SW 1271 (cell line): ENCODE measurements around the gene CTBP1.

Experiments used
- DNase-seq, 2 experiments: peaks; one replicate each; lab custom pipeline; 2025; lab: John Stamatoyannopoulos, UW

Gene CTBP1

DNA sequence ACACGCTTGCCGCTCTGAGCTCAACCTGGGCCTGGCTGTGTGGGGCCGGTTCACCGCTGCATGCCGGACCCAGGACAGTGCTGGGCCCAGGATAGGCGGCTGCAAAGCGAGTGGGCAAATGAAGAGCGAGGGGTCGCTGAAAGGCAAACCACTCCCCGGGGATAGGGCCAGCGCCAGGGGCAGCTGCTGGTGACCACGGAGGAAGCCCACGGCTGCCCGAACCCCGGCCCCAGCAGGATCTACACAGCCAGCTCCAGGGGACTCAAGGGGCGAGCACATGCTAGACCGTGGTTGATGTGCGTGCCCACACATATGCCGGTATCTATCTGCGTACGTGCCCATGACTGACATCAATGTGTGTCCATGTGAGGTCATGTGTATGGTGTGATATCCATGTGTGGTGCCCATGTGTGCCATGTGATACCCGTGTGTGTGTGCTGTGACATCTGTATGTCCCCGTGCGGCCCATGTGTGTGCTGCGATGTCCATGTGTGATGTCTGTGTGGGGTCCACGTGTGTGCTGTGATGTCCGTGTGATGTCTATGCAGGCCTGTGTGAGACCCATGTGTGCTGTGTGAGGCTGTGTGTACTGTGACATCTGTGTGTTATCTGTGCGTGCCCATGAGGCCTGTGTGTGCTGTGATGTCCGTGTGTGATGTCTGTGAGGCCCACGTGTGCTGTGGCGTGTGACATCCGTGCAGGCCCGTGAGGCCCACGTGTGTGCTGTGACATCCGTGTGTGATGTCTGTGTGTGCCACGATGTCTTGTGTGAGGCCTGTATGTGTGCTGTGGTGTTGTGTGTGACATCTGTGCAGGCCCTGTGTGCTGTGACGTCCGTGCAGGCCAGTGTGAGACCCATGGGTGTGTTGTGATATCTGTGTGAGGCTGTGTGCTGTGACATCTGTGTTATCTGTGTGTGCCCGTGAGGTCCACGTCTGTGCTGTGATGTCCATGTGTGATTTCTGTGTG lies 24.8 kb downstream of the CTBP1 start:
- DNase-seq: no peak

DNA sequence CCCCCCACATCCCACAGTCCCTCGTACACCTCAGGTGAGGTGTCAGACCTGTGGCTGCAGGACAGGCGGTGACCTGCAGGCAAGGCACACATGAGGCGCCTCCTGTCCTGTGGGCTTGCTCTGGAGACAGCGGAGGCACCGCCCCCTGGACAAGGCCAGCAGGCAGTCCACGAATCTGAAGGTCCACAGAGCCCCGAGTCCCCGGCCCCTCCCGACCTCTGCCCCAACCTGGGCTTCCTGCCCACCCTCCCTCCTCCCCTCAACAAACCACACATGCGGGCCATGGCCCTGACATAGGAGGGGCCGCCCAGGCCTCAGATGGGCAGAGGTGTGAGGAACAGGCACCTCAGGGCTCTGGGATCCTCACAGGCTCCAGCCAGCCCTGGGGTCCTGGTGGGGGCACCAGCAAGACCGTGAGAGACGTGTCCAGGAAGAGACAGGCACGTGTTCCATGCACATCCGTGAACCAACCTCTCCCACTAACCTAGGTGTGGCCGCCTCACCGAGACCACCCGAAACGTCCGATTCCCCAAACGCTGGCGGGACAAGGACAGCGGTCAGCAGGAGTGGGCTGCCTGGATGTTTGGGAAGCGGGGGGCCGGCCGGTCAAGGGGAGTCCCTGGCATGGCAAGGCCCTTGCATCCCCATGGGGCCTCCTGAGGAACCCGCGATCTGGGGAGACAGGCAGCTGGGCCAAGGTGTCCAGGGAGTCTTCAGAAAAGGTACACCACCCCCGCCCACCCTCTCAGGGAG lies 25.8 kb downstream of the CTBP1 start:
- DNase-seq: no peak

DNA sequence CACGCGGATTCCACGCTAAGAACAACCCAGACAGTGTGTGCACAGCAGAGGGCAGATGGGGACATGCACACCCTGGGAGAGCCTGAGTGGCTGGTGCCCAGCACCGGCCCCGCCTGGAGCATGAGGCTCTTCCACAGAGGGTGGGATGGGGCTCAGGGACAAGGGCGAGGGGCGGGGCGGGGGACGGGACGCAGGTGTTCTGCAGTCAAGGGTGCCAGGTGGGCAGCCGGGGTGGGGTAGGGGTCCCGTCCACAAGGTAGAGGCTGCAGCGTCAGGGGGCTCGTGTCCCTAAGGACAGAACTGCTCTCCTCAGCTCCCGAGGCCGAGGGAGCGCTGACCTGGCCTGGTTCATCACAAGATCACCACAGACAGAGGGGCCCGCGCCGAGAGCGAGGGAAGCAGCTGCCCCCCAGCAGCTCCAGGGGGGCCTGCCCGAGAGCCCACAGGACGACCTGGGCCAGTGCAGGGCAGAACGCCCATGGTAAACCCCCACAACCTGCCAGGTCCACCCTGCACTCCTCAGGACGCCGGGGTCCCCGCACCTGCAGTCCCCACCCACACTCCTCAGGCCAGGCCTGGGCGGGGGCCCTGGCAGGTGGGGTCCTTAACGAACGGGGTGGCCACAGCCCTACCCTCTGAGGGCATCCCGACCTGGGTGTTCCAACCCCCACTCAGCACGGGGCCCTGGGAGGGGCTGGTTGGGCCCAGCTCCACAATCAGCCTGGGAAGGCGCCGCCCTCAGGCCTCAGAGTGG lies 26.7 kb downstream of the CTBP1 start:
- DNase-seq: no peak

DNA sequence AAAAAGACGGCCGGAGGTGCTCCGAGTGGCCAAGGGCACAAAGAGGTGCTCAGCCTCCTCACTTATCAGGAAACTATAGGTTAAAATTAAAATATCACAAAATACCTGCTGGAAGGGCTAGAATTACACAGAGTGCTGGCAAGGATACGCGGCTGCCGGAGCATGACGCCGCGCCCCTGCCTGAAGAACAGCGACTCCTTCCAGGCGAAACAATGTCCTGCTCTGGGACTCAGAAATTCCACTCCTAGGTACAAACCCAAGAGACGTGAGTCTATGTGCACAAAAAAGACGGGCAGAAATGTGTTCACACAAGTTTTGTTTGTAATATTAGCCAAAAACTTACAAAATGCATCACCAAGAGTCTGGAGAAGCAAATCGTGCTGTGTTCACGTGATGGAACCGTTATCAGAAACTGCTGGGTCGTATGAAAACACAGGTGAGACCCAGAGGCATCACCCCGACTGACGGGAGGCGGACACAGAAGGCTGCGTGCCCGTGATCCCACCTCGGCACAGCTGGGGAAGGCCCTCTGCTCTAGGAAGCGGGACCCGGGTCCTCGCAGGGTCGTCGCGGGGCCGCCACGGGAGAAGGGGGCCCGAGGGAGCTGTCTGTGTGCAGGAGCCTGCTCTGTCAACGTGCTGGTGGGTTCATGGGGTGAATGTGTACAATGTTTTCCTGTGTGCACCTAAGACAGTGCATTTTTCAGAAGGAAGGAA lies 27.6 kb downstream of the CTBP1 start:
- DNase-seq: no peak

DNA sequence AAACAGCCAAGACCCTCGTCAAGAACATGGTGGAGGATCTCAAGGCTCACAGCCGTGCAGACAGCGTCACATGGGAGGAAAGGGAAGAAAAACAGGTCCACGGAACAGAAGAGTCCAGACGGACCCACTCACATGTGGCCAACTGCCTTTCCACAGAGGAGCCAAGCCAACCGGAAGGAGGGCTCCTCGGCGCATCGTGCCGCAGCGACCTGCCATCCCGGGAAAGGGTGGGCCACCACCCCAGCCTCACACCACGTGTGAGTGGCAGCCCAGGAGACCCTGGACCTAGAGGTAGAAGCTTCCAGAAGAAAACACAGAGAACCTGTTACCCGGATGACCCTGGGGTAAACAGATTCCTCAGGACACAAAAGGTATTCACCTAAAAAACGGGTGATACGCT lies 28.4 kb downstream of the CTBP1 start:
- DNase-seq: no peak

DNA sequence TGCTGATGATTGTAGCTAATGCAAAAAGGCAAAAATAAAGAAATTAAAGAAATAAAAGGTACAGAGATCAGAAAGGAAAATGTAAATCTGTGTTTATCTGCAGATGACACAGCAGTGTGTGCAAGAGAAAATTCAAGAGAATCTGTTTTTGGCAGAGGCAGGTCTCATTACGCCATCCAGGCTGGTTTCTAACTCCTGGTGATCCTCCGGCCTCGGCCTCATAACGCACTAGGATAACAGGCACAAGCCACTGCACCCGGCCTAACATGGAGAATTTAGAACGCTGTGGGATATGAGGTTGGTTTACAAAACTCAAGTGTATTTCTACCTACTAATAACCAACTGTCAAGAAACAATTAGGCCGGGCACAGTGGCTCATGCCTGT lies 29.4 kb downstream of the CTBP1 start:
- no peak for DNase-seq

DNA sequence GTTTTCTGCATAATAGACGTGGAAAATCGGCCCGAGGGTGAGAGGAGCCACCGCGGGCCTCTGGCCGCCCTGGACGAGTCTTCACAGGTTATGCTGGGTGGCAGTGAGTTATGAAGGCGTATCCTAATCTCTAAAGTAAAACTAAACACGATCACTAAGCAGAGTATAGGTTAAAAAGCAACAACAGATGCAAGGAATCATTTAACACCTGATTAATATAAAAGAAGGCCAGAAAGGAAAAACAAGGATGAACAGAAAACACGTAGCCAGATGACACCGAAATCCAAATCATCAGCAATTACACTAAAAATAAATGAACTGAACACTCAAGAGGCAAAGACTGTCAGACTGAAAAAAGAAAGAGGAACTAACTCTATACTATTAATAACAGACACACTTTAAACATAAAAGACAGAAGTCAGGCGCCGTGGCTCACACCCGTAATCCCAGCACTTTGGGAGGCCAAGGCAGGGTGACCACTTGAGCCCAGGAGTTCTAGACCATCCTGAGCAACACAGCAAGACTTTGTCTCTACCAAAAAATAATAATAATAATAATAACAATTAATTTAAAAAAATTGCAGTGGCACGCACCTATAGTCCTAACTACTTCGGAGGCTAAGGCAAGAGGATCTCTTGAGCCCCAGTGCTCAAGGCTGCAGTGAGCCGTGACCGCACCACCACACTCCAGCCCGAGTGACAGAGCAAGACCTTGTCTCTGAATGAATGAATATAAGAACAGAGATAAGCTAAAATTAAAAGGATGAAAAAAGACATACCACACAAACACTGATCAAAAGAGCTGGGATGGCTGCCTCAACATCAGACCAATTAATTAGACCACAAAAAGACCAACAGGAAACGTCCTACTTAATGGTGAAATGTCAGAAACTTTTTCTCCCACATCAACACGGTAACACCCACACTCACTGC lies 30.0 kb downstream of the CTBP1 start:
- DNase-seq: no peak

DNA sequence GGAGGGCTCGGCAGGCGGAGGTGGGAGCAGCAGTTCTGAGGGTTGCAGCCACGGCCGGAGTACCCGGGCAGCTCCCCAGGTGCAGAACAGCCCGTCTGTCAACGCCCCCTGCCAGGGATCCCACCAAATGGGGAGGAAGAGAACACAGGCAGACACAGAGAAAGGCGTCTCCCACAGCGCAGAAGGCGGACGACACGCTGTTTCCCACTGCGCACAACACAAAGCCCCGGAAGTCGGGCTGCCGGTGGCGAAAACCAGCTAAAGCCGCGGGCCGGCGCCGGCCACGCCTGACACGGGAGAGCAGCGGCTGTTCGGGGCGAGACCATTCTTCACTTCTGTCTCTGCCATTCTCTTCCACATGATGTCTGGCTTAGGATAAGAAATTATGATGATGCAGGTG lies 31.6 kb downstream of the CTBP1 start:
- DNase-seq: no peak

DNA sequence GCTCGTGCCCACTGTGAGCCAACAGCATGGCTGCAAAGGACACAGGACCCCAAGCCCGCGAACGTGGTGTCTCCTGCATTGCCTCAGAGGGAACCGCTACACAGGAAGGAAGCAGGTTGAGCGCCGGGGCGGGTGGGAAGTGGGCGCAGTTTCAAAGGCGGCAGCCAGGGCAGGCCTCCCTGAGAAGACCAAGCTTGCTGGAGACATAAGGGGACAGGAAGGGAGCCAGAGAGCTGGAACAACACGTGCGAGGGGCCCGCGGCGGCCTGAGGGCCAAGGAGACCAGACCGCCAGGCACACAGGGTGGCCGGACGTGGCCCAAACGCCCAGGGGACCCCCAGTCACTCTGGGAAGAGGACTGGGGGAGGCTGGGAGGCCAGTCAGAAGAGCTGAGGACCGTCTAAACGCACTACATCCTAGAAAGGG lies 32.0 kb downstream of the CTBP1 start:
- DNase-seq: no peak

DNA sequence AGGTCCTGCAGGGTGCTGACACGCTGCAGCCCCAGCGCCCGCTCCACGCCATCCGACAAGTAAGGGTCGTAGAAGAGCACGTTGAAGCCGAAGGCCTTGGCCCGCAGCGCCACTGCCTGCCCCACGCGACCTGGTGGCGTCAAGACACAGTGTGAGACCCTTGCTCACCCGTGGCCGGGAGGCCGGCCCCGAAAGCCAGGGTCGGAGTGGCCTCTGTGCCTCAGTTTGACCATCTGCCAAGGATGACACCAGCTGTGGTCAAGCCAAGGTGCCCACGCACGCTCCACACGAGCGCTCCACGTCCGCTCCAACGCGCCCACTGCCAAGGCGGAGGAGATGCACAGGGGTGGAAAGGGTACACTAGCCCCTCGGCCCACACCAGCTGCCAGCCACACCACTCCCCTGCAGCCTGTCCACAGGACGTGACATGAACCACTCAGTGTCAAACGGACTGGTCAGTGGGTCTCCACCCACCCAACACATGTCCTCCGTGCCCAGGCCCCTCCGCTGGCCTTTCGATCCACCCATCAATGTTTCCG lies 32.8 kb downstream of the CTBP1 start:
- DNase-seq: no peak

DNA sequence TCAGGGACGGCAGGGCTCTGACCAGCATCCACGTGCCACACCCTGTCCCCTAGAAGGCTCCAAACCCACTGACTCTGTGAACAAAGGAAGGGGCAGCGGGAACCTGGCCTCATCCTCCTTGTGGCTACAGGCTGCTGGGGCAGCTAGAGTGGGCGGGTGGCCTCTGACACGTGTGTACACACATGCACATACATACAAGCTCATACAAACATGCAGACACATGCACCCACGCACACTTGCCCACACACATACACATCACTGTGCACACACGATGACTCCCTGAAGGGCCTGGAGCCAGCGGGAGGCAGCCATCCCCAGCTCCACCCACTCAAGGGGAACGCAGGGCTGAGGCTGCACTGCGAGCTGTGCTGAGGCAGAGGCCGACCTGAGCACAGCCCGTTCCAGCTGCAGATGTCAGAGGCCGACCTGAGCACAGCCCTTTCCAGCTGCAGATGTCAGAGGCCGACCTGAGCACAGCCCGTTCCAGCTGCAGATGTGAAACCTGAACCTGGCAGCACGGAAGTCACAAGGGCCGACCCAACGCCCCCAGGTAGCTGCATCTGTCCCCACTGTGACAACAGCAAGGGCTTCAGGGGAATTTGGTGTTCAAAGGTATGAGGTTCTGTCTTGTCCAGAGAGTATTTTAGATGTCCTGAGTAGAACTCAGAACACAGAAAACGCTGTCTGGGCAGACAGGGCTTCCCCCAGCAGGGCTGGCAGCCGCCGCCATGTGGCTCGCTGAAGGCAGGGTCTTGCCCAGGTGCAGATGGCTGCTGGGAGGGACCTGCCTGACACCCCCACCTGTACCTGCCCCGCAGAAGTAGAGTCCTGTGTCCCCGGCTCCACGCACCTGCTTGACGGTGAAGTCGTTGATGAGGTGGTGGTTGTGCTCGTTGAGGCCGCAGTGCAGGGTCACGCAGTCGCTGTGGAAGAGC lies 33.5 kb downstream of the CTBP1 start:
- DNase-seq: no peak

DNA sequence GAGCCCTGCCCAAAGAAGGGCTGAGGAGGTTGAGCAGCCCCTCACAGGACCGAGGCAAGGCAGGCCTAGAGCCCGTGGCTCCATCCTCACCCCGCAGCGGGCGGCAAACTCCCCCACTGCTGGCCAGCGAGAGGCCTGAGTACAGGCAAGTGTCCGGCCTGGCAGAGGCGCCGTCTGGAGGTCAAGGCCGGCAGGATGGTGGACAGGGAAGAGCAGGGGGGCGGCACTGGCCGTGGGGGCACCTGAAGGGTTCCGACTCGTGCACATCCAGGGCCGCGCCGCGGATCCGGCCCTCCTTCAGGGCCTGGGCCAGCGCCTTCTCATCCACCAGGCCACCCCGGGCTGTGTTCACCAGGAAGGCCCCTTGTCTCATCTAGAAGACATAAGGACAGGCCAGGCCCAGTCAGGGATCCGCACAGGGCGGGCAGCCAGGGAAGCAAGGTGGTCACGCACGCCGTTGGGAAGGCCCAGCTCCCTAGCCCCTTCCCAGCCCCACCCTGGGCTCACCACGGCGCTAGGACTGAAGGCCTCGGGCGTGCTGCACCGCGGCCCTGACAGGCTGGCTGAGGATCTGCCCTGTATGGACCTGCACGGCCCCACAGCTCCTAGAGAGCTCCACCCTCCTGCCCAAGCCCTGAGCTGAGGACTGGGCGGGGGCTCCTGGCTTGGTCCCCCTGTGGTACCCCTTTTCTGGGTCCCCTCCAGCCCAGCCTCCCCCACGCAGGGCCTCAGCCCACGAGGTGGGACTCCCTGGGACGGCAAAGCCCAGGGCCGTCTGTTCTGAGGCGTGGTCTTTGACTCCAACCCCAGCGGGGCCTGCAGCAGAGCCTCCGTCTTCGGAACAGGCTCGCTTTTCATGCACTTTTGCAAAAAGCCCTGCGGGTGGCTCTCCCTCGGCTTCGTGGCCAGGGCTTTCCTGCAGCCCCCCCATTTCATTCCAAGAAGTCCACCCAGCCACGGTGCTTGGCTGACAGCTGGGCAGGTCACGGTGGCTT lies 34.5 kb downstream of the CTBP1 start:
- DNase-seq: no peak

DNA sequence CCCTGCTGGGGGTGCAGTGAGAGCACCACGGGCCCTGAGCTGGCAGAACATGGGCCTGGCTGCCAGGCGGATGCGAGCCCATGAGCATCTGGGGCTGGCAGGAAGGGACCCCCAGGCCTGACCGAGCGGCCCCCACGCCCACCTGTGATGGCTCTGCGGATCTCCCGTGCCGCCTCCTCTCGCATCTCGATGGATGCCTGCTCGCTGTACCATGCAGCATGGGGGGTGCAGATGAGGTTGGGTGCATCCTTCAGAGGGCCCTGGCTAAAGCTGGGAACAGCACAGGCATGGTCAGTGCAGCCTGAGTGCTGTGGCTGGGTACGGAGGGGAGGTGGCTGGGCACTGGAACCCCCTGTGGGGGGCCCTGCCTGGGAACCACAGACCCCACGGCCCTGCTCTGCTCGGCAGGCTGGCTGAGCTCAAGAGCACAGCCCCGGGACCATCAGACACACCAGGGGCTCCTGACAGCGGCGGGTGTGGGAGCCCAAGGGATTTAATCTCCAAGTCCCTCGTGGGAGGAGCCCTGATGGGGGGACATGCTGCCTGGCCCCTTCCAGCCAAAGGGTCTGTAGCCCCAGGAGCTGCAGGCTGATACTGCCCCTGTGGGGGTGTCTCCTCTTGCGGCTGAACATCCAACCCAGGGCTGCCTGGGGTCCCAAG lies 35.5 kb downstream of the CTBP1 start:
- DNase-seq: no peak

DNA sequence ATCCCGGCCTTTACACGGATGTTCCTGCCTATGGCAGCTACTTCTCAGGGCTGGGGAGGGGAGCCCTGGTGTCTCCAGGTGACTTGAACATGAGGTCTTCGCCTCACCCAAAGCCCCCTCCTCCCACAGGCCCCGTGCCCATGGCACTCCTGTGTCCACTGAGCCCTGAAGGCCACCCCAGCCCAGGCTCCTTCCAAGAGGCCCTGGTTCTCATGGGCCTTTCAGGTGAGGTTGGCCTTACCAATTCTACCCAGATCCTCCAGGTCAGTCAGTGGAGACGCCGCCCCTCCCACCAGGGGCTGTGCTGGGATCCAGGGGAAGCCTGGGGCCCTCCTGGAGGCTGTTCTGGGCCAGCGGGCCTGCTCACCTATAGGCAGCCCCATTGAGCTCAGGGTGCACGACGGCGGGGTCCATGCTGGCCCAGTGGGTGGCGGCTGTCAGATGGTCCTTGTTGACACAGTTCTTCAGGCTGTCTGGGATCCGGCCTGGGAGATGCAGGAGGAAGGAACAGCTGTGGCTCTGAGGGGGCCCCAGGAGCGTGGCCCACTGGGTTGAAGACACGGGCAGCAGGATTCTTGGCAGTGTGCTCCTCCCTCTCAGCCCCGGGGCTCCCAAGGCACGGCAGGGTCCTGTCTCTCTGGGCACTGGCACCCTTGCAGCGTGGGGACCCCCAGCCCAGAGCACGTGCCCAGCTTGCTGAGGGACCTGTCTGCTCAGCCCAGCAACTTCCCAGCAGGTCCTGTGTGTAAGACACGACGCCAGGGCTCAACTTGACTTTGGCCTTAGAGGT lies 36.2 kb downstream of the CTBP1 start:
- no peak for DNase-seq

DNA sequence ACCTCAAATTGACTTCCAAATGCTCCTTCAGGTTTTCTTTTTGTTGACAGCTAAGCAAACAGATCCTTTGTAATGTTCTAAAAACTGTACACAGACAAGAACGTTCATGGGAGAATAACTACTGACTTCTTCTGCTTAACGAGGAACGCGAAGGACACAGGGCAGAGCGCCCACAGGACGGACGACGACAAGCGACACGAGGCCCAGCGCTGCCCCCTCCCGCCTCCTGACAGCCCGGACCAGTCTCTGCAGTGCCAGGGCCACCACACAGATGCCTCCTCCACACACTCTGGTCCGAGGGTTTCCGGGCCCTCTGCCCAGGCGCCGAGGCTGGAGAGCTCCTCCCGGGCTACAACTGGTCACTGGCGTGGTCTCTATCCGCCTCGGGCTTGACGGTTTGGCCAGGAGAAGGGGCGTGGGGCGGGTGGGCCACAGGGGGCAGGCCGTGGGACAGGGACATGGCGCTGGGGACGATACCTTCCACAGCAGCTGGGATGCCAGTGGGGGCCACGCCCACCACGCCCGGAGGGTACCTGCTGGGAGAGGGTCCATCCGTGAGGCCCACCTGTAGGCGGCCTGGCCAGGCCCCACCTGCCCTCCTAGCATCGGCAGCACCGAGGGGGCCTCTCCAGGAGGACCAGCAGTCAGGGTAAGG lies 36.9 kb downstream of the CTBP1 start:
- DNase-seq: no peak

DNA sequence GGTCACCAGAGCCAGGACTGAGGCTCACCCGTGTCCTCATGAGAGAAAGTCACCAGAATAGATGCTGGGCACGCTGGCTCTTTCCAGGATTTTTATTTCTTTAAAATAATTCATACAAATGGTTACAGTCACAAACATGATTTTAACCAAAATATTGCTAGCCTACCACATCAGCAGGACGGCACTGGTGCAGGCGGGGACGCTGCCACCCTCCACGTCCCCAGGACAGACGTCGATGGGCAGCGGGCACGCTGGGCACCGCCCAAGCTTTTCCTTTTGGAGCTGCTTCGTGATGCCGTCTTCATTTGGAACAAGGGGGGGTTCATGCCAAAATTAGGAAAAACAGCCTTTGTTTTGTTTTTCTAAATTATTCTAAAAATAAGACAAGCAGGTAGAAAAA lies 37.6 kb downstream of the CTBP1 start:
- no peak for DNase-seq
